HG03095 (cell line): ENCODE results near the gene PSMB7.

Experiments used
- ATAC-seq: cut with Tn5 transposase; IDR thresholded peaks from one replicate; pipeline ENCODE4 v1.9.1; 2021; ENCODE audit warnings: moderate library complexity; ENCODE audit not compliant: unreplicated experiment

Gene PSMB7

GRCh38 chr9:124384846-124385245 is 30.4 kb downstream of the PSMB7 start:
- no peak for ATAC-seq

- ATAC-seq, result no peak
These were observed 31.0 kb downstream of the PSMB7 start for GRCh38 chr9:124384210-124384609.

DNA sequence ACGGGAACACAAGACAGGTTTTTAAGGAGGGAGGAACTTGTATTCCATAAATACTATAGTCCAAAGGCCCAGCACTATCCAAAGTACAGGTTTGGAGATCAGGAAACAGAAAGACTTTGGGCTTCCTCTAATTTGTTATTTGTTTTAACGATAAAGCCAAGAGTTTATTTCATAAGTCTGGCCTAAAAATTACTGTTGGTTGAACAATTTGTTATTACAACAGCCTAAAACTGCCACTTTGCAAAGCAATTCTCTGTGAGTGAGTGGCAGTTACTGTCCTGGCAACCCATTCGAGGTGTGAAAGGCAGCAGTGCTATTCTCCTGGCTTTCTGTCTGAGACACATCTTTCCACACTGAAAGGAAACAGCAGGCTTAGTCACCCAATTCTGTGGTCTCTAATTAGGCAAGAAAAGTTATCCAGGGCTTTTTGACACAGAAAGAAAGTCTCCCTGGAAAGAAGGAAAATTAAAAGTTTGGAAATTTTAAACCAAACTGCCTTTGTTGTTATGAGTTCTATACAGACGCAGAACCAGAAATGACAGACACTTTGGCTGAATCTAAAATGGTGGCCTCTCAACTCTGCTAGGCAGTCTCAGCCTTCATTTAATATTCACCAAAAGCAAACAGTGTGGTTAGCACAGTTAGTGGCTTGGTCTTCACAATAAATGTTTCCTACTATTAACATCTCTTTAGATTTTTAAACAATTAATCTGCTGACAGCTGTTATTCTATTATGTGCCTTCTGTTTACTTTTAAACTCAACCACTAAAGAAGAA is 33.9 kb downstream of the PSMB7 start:
- ATAC-seq, result no peak

DNA sequence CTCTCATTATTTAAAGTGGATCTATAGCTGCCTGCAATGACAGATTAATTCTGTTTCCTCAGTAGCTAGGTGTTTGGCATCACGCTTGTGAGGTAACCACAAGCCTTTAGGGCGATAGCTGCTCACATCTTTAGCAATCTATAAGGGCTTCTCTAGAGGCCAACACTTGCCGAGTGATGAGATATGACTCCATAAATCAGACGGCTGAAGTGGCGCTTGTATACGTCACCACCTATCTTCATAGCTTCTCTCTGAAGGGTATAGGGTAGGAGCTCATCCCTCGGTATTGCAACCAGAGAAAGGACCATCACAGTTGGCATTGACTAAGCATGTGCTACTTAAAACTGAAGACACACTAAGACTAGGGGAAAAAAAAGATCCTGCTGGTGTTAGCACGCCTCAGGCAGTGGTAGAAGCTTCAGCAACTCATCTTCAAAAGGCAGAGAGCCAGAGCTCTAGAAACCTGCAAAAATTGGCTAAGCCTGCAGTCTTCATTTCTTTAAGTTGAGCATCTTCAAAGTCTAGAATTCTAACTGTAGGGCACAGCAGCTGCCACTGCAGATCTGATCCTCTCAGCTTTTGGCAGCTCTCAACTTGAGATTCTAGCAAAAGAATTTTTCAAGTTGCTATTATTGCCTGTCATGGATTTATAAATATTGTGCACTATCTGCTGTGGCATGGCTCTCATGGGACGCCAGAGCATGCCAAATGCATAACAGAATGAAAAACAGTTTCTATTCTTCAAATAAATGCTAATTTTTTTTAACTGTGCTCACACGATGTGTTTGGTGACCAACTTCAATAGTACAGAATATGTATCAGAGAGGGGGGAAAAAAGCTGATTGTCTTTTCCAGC is 37.5 kb downstream of the PSMB7 start:
- no peak for ATAC-seq

- ATAC-seq, result no peak
These were observed 38.9 kb downstream of the PSMB7 start for GRCh38 chr9:124376329-124376728.

- ATAC-seq, result no peak
These were observed 39.5 kb downstream of the PSMB7 start for GRCh38 chr9:124375726-124376125.

DNA sequence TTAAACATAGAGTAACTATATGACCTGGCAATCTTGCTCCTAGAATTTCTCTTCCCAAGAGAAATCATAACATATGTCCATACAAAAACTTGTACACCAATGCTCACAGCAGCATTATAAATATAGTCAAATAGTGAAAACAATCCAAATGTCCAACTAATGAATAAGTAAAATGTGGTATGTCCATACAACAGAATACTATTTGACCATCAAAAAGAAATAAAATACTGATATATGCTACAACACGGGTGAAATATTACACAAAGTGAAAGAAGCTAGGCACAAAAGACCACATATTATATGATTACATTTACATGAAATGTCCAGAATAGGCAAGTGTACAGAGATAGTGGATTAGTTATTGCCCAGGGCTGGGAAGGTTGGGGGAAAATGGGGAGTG is 41.4 kb downstream of the PSMB7 start:
- no peak for ATAC-seq

DNA sequence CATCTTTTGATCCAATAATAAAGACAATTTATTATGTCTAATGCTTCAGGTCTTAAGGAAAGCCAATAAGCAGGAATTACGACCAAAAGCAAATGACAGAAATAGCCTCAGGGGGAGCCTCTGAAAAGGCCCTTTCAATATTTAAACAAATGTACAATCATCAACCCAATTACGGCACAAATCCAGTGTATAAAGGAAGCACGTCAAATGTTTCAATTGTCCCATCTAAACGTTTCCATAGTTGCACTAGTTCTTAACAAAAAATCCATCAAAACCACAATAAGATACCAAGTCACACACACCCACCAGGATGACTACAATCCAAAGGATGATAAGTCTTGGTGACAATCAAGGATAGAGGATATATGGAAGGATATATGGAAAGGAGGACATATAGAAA is 41.9 kb downstream of the PSMB7 start:
- ATAC-seq, result no peak

DNA sequence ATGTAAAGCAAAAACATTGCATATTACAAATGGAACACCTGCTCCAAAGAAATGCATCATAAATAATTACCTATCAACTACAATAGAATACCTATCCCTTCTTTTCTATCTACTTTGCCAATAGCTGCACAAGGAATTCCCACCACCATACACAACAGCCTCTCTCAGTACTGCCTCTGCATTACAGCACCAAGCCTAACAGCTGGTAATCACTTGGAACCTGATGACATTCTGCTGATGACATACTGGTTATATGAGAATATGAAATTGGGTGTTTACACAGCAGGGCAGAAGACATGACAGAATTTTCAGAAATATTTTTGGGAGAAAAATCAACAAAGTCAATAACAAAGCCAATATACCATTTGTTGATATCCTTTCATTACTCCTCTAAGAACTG is 43.2 kb downstream of the PSMB7 start:
- ATAC-seq, result no peak

GRCh38 chr9:124370896-124371582 is 44.2 kb downstream of the PSMB7 start:
- ATAC-seq, result no peak

DNA sequence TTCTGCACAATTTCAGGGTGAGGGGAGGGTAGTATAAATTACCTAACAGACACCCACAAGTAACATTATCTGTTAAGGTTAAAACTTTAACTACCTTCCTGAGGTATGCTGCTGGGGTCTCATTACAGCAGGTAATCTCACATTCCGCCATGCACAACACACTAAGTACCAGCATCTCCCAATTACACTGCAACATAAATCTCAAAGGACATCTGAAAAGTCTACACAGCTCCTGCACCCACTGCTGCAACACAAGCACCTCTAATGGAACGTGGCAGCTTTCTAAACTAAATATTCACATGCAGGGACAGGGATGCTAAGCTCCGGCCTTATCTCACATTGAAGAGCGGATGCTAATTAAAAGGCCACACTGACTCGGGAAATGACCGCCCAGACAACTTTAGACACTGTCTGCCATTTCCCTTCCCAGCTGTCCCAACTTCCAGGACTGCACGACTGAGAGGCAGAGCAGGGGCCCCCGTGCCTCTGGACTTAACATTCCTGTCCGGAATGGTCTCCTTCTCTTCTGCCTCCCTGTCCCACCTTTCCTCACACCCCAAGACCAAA is 45.9 kb downstream of the PSMB7 start:
- no peak for ATAC-seq

GRCh38 chr9:124368692-124369091 is 46.5 kb downstream of the PSMB7 start:
- ATAC-seq, result no peak

DNA sequence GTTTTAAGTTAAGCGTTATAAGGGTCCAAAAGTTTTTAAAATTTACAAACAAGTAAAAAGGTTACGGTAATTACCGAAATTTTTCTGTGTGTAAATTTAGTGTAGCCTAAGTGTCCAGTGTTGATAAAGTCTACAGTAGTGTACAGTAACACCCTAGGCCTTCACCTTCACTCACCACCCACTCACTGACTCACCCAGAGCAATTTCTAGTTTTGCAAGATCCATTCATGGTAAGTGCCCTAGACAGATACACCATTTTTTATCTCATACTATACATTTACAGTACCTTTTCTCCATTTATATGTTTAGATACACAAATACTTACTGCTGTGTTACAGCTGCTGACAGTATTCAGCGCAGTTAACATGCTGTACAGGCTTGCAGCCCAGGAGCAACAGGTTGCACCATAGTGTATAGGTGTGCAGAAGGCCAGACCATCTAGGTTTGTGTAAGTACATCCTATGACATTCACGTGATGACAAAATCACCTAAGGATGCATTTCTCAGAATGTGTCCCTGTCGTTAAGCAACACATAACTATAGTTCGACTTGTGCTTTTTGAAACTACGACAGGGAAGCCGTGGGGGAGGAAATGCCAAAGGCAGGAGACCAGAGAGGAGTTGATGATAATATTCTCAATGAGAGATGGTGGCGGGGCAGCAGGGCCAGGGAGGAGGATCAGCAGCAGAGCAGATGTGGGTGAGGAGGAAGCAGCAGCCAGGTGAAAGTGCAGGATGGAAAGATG is 48.6 kb downstream of the PSMB7 start:
- no peak for ATAC-seq

DNA sequence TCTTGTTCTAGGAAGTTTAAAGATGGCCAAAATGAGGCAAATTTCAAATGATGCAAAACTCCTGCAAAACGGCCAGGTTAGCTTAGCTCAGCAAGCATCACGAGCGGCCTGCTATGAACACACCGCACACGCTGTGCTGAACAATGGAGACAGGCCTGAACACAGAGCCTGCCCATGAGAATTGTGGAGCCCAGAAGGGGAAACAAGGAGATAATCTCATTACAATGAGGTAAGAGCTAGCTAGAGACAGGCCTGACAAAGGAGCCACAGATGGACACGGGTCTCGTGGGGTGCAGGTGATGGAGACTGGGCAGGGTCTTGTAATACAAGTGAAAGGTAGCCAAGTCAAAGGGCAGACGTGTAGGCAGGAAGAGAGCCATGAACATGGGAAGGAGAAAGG is 50.2 kb downstream of the PSMB7 start:
- no peak for ATAC-seq

- ATAC-seq, result no peak
These were observed 51.1 kb downstream of the PSMB7 start for GRCh38 chr9:124364141-124364540.

DNA sequence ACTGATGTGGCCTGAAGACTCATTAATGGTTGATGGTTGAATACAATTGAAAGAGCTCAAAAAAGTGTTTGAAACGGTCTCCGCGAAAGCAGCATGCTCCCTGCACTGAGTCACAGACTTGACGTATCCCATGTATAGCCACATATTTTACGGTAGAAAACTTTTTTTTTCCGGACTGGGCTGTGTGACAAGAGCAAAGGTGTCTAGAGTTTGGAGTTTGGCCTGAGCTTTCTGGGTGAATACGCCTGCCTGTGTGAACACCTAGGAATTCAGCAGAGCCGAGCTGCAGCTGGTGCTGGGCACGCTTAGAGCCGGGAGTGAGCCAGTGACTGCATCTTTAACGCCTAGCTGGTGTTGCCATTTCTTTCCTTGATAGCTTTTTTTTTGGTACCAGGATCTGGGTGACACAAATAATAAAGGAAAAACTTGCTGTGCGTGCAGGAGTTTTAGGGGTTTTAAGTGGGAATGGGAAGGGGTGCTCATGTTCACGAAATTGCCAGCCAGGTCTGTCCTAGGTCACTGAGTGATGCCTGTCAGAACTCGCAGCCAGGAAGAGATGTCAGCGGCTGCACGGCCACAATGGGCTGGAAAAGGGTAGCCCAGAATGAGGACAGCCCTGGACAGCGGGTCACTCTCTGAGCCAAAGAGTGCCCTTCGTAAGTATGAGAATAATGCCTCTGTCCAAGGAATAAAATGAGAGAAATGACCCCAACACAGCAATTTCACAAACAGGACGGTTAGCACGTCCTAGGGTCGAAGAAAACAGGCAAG is 51.7 kb downstream of the PSMB7 start:
- no peak for ATAC-seq

DNA sequence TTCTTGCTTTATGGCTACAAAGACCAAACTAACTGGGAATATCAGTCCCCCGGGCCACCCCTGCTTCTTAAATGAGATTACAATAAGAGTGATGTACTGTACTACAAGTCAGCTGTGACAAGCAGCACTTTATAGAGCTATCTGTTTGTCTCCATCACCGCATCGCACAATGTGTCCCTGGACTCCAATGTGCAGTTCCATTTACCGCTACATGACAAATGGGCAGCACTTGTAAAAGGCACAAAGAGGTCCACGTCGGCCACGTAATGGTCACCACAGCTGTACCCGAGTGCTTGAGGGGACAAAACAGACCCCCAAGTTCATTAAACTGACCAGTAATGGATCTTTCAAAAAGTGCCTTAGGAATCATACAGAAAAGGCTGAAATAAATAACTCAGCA is 54.1 kb downstream of the PSMB7 start:
- no peak for ATAC-seq

- no peak for ATAC-seq
These were observed 55.2 kb downstream of the PSMB7 start for GRCh38 chr9:124359855-124360678.

- no peak for ATAC-seq
These were observed 55.8 kb downstream of the PSMB7 start for GRCh38 chr9:124359426-124359825.
